ENCODE measurements around the gene OSBPL9. TPM values are rescaled to one million over a fixed set of nuclear protein-coding genes. Genes with fewer than 3 reads are reported as not detected.

Gene OSBPL9
- total and polyA plus RNA-seq, 2 experiments from 2014 or later, result 82.7 to 102 TPM

DNA sequence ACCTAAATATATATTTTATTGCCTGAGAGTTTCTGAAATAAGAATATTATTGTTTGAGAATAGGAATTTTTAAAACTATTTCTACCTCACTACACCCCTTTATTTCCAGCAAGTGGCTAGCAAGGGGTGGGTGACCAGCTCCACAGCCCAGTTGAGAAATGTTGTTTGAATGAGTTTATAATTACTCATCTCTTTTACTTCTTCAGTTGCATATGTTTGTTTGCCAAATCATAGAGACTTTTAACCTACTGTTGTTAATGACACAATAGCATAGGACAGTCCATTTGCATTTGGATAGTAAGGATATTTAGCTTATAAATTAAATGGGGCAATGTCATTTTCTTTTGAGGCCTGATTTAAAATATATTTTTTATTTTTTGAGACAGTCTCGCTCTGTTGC lies 133.8 kb downstream of the OSBPL9 start:
- no peak overlapping the region for H3K4me3 ChIP-seq
- Mint-ChIP-seq H3K36me3 (ENCODE audit: low read depth) (peaks cover 20% of the 10 kb centered on the region; the same call in 2 of the 3 replicates), H3K27me3 (ENCODE audit: insufficient read depth, low read depth, poor library complexity) (peaks cover 1% of the 10 kb centered on the region), H3K9me3 (no peaks in the 10 kb centered on the region), H3K27ac (no peak overlapping the region), H3K4me3 (no peak overlapping the region), H3K4me1 (peaks cover 2% of the 10 kb centered on the region; the same call in 2 of the 3 replicates)
- H3K4me1 ChIP-seq (ENCODE audit: insufficient read depth), result no peaks in the 10 kb centered on the region
- no peak overlapping the region for H3K4me2 ChIP-seq
- 0 out of 2 replicates have a peak, but pooled peaks cover 6% of the 10 kb centered on the region for H4K20me1 ChIP-seq (replicated peaks; ENCODE audit: insufficient read depth)
- H3K27me3 ChIP-seq (ENCODE audit: insufficient read depth), result no peaks in the 10 kb centered on the region
- no peaks in the 10 kb centered on the region for H3K9me2 ChIP-seq (ENCODE audit: insufficient read depth)
- H2AFZ ChIP-seq, result no peak overlapping the region
- no peaks in the 10 kb centered on the region for H3K36me3 ChIP-seq (ENCODE audit: insufficient read depth)
- ATAC-seq, result no peak
- no peak for DNase-seq (ENCODE audit: low spot score)
- no peaks in the 10 kb centered on the region for H3F3A ChIP-seq (replicated peaks; ENCODE audit: low read depth)
- no peak for TF ChIP-seq JUNB (IDR thresholded peaks at IDR 0.05; ENCODE audit: unreplicated experiment)
- no peak for TF ChIP-seq ETS1 (IDR thresholded peaks at IDR 0.05)
- TF ChIP-seq, protein P1, sequence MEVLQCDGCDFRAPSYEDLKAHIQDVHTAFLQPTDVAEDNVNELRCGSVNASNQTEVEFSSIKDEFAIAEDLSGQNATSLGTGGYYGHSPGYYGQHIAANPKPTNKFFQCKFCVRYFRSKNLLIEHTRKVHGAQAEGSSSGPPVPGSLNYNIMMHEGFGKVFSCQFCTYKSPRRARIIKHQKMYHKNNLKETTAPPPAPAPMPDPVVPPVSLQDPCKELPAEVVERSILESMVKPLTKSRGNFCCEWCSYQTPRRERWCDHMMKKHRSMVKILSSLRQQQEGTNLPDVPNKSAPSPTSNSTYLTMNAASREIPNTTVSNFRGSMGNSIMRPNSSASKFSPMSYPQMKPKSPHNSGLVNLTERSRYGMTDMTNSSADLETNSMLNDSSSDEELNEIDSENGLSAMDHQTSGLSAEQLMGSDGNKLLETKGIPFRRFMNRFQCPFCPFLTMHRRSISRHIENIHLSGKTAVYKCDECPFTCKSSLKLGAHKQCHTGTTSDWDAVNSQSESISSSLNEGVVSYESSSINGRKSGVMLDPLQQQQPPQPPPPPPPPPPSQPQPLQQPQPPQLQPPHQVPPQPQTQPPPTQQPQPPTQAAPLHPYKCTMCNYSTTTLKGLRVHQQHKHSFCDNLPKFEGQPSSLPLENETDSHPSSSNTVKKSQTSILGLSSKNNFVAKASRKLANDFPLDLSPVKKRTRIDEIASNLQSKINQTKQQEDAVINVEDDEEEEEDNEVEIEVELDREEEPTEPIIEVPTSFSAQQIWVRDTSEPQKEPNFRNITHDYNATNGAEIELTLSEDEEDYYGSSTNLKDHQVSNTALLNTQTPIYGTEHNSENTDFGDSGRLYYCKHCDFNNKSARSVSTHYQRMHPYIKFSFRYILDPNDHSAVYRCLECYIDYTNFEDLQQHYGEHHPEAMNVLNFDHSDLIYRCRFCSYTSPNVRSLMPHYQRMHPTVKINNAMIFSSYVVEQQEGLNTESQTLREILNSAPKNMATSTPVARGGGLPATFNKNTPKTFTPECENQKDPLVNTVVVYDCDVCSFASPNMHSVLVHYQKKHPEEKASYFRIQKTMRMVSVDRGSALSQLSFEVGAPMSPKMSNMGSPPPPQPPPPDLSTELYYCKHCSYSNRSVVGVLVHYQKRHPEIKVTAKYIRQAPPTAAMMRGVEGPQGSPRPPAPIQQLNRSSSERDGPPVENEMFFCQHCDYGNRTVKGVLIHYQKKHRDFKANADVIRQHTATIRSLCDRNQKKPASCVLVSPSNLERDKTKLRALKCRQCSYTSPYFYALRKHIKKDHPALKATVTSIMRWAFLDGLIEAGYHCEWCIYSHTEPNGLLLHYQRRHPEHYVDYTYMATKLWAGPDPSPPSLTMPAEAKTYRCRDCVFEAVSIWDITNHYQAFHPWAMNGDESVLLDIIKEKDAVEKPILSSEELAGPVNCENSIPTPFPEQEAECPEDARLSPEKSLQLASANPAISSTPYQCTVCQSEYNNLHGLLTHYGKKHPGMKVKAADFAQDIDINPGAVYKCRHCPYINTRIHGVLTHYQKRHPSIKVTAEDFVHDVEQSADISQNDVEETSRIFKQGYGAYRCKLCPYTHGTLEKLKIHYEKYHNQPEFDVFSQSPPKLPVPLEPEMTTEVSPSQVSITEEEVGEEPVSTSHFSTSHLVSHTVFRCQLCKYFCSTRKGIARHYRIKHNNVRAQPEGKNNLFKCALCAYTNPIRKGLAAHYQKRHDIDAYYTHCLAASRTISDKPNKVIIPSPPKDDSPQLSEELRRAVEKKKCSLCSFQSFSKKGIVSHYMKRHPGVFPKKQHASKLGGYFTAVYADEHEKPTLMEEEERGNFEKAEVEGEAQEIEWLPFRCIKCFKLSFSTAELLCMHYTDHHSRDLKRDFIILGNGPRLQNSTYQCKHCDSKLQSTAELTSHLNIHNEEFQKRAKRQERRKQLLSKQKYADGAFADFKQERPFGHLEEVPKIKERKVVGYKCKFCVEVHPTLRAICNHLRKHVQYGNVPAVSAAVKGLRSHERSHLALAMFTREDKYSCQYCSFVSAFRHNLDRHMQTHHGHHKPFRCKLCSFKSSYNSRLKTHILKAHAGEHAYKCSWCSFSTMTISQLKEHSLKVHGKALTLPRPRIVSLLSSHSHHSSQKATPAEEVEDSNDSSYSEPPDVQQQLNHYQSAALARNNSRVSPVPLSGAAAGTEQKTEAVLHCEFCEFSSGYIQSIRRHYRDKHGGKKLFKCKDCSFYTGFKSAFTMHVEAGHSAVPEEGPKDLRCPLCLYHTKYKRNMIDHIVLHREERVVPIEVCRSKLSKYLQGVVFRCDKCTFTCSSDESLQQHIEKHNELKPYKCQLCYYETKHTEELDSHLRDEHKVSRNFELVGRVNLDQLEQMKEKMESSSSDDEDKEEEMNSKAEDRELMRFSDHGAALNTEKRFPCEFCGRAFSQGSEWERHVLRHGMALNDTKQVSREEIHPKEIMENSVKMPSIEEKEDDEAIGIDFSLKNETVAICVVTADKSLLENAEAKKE (CRISPR knock-in tag; IDR thresholded peaks at IDR 0.05), result no peak
- no peak for TF ChIP-seq REST (IDR thresholded peaks at IDR 0.05; ENCODE audit: unreplicated experiment)
- TF ChIP-seq ZNF114 (CRISPR knock-in tag; IDR thresholded peaks at IDR 0.05), result no peak
- no peak for TF ChIP-seq STAT1 (IDR thresholded peaks at IDR 0.05; ENCODE audit: unreplicated experiment)
- TF ChIP-seq EZH2 (IDR thresholded peaks at IDR 0.05; ENCODE audit: low read depth, unreplicated experiment), result no peak
- TF ChIP-seq EZH2phosphoT487 (IDR thresholded peaks at IDR 0.05; ENCODE audit: unreplicated experiment), result no peak
- no peak for TF ChIP-seq ZNF331 (CRISPR knock-in tag; IDR thresholded peaks at IDR 0.05; ENCODE audit: low read depth)
- TF ChIP-seq CTCF (conservative IDR thresholded peaks at IDR 0.05; ENCODE audit: low read depth in 2 of 2), result no peak
- TF ChIP-seq NANOG (IDR thresholded peaks at IDR 0.05; ENCODE audit: borderline replicate concordance), result no peak
- H3K27ac ChIP-seq (ENCODE audit: low read depth), result no peak overlapping the region
- H3K79me2 ChIP-seq (replicated peaks; ENCODE audit: insufficient read depth), result no peaks in the 10 kb centered on the region
